ENCODE data around the gene PHF12. TPM values are rescaled to one million over a fixed set of nuclear protein-coding genes. Genes with fewer than 3 reads are reported as not detected.

Gene PHF12
- total and polyA plus RNA-seq, 2 of the 8 experiments (the other 6 are each of a cell fraction or from before 2014, with no cell fraction given), result 38.8 to 65.7 TPM

DNA sequence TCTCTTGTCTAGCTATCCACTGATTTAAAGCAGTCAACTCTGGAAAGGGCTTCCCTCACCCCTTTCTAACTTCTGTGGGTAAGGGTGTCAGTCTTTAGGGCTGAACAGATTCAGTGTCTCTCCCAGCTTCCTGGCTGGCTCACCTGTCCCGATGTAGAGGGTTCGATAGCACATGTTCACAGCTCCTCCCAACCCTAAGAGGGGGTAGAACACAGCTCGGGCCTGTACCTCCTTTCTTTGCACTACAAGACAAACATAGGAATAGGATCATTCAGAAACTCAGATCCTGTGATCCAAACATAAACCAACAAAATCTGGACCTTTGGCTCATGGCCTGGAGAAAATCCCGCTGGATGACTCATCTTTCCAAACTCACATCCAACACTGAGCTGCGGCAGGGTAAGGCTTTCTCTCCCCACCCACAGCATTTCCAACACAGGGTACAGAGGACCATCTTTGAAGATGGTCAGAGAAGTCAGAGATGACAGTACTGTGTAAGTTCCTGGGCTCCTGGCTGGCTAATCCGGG, 42.6 kb downstream of the PHF12 start:
- H2BK5ac ChIP-seq (ENCODE audit: low read depth, low read length), result no peak overlapping the region
- FAIRE-seq (no peak), DNase-seq (ENCODE audit: low read depth in 1 of 2, low spot score in 2 of 2) (no peak)
- H4K5ac ChIP-seq (ENCODE audit: insufficient read length, low read depth, low read length), result no peak overlapping the region
- no peak overlapping the region for H2AK5ac ChIP-seq (ENCODE audit: low read depth, low read length)
- H2BK15ac ChIP-seq (ENCODE audit: low read length), result no peak overlapping the region
- no peak overlapping the region for H3K4me2 ChIP-seq (ENCODE audit: insufficient read depth in 1 of 2, low read depth in 2 of 2, low read length in 2 of 2)
- H3K4ac ChIP-seq (replicated peaks; ENCODE audit: insufficient read length, low read depth, low read length), result no peak overlapping the region
- H2BK12ac ChIP-seq (ENCODE audit: low read depth, low read length), result no peak overlapping the region
- POLR2A ChIA-PET (ENCODE audit: partially characterized antibody), result interaction anchor here (1.0 to 3.1 kb wide), 9 partner anchors 8 to 209 kb away, joined by 3 to 12 read pairs (median 4); partner anchors contain the start of genes FLOT2 and PHF12
- H3K9me3 ChIP-seq (ENCODE audit: insufficient read depth in 2 of 2, low read depth in 1 of 2, low read length in 1 of 2), result no peaks in the 10 kb centered on the region
- H3K14ac ChIP-seq (ENCODE audit: insufficient read length), result no peak overlapping the region
- WGBS, 2 experiments (ENCODE audit: extremely low coverage in 1 of 2, insufficient coverage in 1 of 2, insufficient read length in 1 of 2, insufficient replicate concordance in 2 of 2, low coverage in 1 of 2, low lambda C conversion rate in 2 of 2, missing lambda C conversion rate in 1 of 2), result 89% methylated on average over 6 of the region's 6 CpGs; no CpG with 5 or more reads in 1 of the 2 experiments
- peaks cover 0 to 6% (median 0%) of the 10 kb centered on the region in 4 experiments; a peak in 5 of 7 replicates for H3K4me1 ChIP-seq (replicated peaks in 1 of 4; ENCODE audit: control insufficient read depth in 3 of 4, insufficient read depth in 4 of 4, low read length in 3 of 4)
- H3K79me2 ChIP-seq (ENCODE audit: control insufficient read depth in 1 of 2, insufficient read depth in 2 of 2, low read length in 2 of 2), result no peaks in the 10 kb centered on the region
- H2AFZ ChIP-seq (ENCODE audit: low read length), result no peak overlapping the region
- no peak overlapping the region for H3K23ac ChIP-seq (ENCODE audit: insufficient read length)
- H4K91ac ChIP-seq (replicated peaks; ENCODE audit: insufficient read length, low read length), result no peak overlapping the region
- H3K27me3 ChIP-seq (replicated peaks in 1 of 4; ENCODE audit: control insufficient read depth in 3 of 4, extremely low read depth in 1 of 4, insufficient read depth in 3 of 4, low read length in 3 of 4), result no peaks in the 10 kb centered on the region
- no peak overlapping the region for H3K4me3 ChIP-seq (ENCODE audit: extremely low read depth in 1 of 4, insufficient read depth in 2 of 4, low read depth in 3 of 4, low read length in 4 of 4)
- H3K9ac ChIP-seq (replicated peaks in 1 of 4; ENCODE audit: extremely low read depth in 1 of 4, low read depth in 3 of 4, low read length in 3 of 4), result no peak overlapping the region
- no peak overlapping the region for H3K27ac ChIP-seq (ENCODE audit: low read depth, low read length)
- H3K18ac ChIP-seq (ENCODE audit: extremely low read depth, low read length), result no peak overlapping the region
- CTCF ChIA-PET (ENCODE audit: partially characterized antibody), result interaction anchor here (0.6 to 9.6 kb wide), 11 partner anchors 10 to 209 kb away, joined by 3 to 123 read pairs (median 3); partner anchors contain the start of genes NEK8 and TLCD1
- no peak overlapping the region for H4K8ac ChIP-seq (ENCODE audit: extremely low read depth, insufficient read depth, low read length)
- peaks cover 62 to 80% (median 74%) of the 10 kb centered on the region in 4 experiments for H3K36me3 ChIP-seq (ENCODE audit: control insufficient read depth in 2 of 4, insufficient read depth in 4 of 4, low read length in 3 of 4)
- H3K79me1 ChIP-seq (ENCODE audit: low read depth, low read length), result peaks cover 3% of the 10 kb centered on the region; the same call in 1 of the 2 replicates
- no peaks in the 10 kb centered on the region for H3K23me2 ChIP-seq (ENCODE audit: low read depth, low read length)
- H4K20me1 ChIP-seq (replicated peaks in 1 of 2; ENCODE audit: control insufficient read depth in 1 of 2, insufficient read depth in 2 of 2, low read length in 2 of 2), result peaks cover 6 to 22% of the 10 kb centered on the region in 2 experiments
- H2BK20ac ChIP-seq (ENCODE audit: low read length), result no peak overlapping the region
- no peak overlapping the region for H2BK120ac ChIP-seq (replicated peaks; ENCODE audit: low read depth, low read length)
- no peak overlapping the region for H3K56ac ChIP-seq (replicated peaks; ENCODE audit: insufficient read length, low read depth, low read length)
- TF ChIP-seq CBX8 (IDR thresholded peaks at IDR 0.05; ENCODE audit: borderline replicate concordance, low read depth, low read length) (no peak), NANOG (IDR thresholded peaks at IDR 0.05; ENCODE audit: insufficient read depth, low read depth, low read length, poor library complexity, severe bottlenecking) (no peak), JUND (IDR thresholded peaks at IDR 0.05; ENCODE audit: low read length) (no peak), SP1 (IDR thresholded peaks at IDR 0.05; ENCODE audit: low read depth, low read length) (no peak), KDM5A (IDR thresholded peaks at IDR 0.05; ENCODE audit: low read length) (no peak), HDAC2 (IDR thresholded peaks at IDR 0.05; ENCODE audit: borderline replicate concordance in 1 of 2, low read depth in 2 of 2, low read length in 2 of 2) (no peak), SIX5 (IDR thresholded peaks at IDR 0.05; ENCODE audit: low read depth, low read length) (no peak), SIN3A (conservative IDR thresholded peaks at IDR 0.05 in 1 of 2, IDR thresholded peaks at IDR 0.05 in 1 of 2; ENCODE audit: low read depth in 1 of 2, low read length in 2 of 2) (no peak), CTBP2 (IDR thresholded peaks at IDR 0.05; ENCODE audit: borderline replicate concordance, insufficient read depth, insufficient read length, low read length) (no peak), POLR2AphosphoS5 (IDR thresholded peaks at IDR 0.05; ENCODE audit: low read depth, low read length) (no peak), GTF2F1 (IDR thresholded peaks at IDR 0.05; ENCODE audit: borderline replicate concordance, low read depth, low read length) (no peak), KDM4A (IDR thresholded peaks at IDR 0.05; ENCODE audit: low read depth, low read length, severe bottlenecking) (no peak), TAF1 (IDR thresholded peaks at IDR 0.05; ENCODE audit: low read depth, low read length) (no peak)
